Mammary epithelial cell (primary cell): ENCODE measurements around the gene NPPA.

Experiments
- EZH2 ChIP-seq: IDR thresholded peaks from 2 replicates; pipeline ENCODE4 v1.6.1; 2012; ENCODE audit warnings: low read length, inconsistent platforms, borderline replicate concordance
- TF ChIP-seq, protein P1 (sequence below), 2 donors: IDR thresholded peaks in 1 of 2; conservative IDR thresholded peaks in 1 of 2; 2 replicates each; pipeline ENCODE4 v1.5.1; 2011 to 2012; ENCODE audit warnings: inconsistent platforms in 2 of 2, low read length in 2 of 2, mild to moderate bottlenecking in 2 of 2, control low read depth in 1 of 2, low read depth in 1 of 2; ENCODE audit not compliant: insufficient read depth in 1 of 2; ENCODE audit errors: extremely low read depth in 1 of 2

DNA sequence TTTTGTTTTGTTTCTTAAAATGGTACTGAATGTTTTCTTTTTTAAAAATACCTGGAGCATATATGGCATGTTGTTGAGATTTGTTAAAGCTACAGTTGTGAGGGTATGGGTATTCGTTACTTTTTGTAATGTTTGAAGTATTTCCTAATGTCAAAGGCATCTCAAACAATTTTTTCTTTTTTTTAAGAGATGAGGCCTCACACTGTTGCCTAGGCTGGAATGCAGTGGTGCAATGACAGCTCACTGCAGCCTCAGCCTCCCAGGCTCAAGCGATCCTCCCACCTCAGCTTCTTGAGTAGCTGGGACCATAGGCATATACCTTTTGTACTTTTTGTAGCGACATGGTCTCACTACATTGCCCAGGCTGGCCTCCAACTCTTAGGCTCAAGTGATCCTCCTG lies 25.5 kb downstream of the NPPA start:
- TF ChIP-seq EZH2: no peak
- TF ChIP-seq, protein P1, sequence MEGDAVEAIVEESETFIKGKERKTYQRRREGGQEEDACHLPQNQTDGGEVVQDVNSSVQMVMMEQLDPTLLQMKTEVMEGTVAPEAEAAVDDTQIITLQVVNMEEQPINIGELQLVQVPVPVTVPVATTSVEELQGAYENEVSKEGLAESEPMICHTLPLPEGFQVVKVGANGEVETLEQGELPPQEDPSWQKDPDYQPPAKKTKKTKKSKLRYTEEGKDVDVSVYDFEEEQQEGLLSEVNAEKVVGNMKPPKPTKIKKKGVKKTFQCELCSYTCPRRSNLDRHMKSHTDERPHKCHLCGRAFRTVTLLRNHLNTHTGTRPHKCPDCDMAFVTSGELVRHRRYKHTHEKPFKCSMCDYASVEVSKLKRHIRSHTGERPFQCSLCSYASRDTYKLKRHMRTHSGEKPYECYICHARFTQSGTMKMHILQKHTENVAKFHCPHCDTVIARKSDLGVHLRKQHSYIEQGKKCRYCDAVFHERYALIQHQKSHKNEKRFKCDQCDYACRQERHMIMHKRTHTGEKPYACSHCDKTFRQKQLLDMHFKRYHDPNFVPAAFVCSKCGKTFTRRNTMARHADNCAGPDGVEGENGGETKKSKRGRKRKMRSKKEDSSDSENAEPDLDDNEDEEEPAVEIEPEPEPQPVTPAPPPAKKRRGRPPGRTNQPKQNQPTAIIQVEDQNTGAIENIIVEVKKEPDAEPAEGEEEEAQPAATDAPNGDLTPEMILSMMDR (conservative IDR thresholded peaks at IDR 0.05 in 1 of 2, IDR thresholded peaks at IDR 0.05 in 1 of 2; ENCODE audit: extremely low read depth in 1 of 2, insufficient read depth in 1 of 2, low read depth in 1 of 2, low read length in 2 of 2): no peak
